CD4-positive, alpha-beta T cell (primary cell): Measurements from ENCODE around the gene DCHS1. TPM values are rescaled to one million over a fixed set of nuclear protein-coding genes. Genes with fewer than 3 reads are reported as not detected.
A peak's percentile ranks its signal among the peaks of the same experiment; 100 is the strongest.

Experiments used
- ATAC-seq: fragments of 200-7000 bp; cut with Tn5 transposase; one replicate; pipeline ENCODE4 v1.10.0; 2022; ENCODE audit warnings: mild to moderate bottlenecking; ENCODE audit not compliant: poor library complexity
- CTCF ChIA-PET: fragments of 350-600 bp; sonication (Branson Sonifier 250); formaldehyde crosslinking; loops from one replicate; lab custom pipeline; 2021; ENCODE audit warnings: antibody characterized with exemption, inconsistent platforms; lab: Charles Lee
- POLR2A ChIA-PET: fragments of 350-600 bp; sonication (Branson Sonifier 250); formaldehyde crosslinking; loops from one replicate; lab custom pipeline; 2021; ENCODE audit warnings: antibody characterized with exemption, inconsistent platforms; lab: Charles Lee
- DNase-seq, 14 experiments: peaks; one replicate each; pipeline ENCODE4 v3.0.0-alpha.2; 2013 to 2020; ENCODE audit warnings: mixed read lengths in 2 of 14
- H3K27ac ChIP-seq, 2 donors: one replicate each; pipeline versions ENCODE4 v1.5.1 to v1.7.0; 2013; ENCODE audit warnings: low read length in 2 of 2, low read depth in 1 of 2, mild to moderate bottlenecking in 1 of 2
- H3K27me3 ChIP-seq, 2 experiments: 1 replicate in 1 of 2; 2 replicates in 1 of 2; pipeline versions ENCODE4 v1.6.1 to v1.7.0; 2013; ENCODE audit warnings: low read length in 2 of 2, control low read depth in 1 of 2, mild to moderate bottlenecking in 1 of 2, moderate library complexity in 1 of 2; ENCODE audit not compliant: insufficient read depth in 2 of 2, control insufficient read depth in 1 of 2
- H3K36me3 ChIP-seq: one replicate; pipeline ENCODE4 v1.6.1; 2013; ENCODE audit warnings: low read length, control low read depth; ENCODE audit not compliant: insufficient read depth
- H3K4me1 ChIP-seq: one replicate; pipeline ENCODE4 v1.6.1; 2013; ENCODE audit warnings: low read length, control low read depth; ENCODE audit not compliant: insufficient read depth
- H3K4me3 ChIP-seq: one replicate; pipeline ENCODE4 v1.5.1; 2013; ENCODE audit warnings: mild to moderate bottlenecking, low read length, moderate library complexity
- H3K9me3 ChIP-seq, 2 experiments: 1 replicate in 1 of 2; 2 replicates in 1 of 2; pipeline versions ENCODE4 v1.6.1 to v1.7.0; 2013; ENCODE audit warnings: low read length in 2 of 2, mild to moderate bottlenecking in 2 of 2, control low read depth in 1 of 2, moderate library complexity in 1 of 2; ENCODE audit not compliant: control insufficient read depth in 1 of 2, insufficient read depth in 1 of 2
- H3K27ac Mint-ChIP-seq: one replicate; pipeline ENCODE4 v1.8.0; 2020; ENCODE audit warnings: mixed read lengths
- H3K27me3 Mint-ChIP-seq: one replicate; pipeline ENCODE4 v1.8.0; 2021; ENCODE audit warnings: mixed read lengths
- H3K36me3 Mint-ChIP-seq: one replicate; pipeline ENCODE4 v1.8.0; 2021; ENCODE audit warnings: low read depth, mixed read lengths
- H3K4me1 Mint-ChIP-seq: one replicate; pipeline ENCODE4 v1.8.0; 2021; ENCODE audit warnings: low read depth, mixed read lengths
- H3K4me3 Mint-ChIP-seq: one replicate; pipeline ENCODE4 v1.8.0; 2020; ENCODE audit warnings: mild to moderate bottlenecking, mixed read lengths
- H3K9me3 Mint-ChIP-seq: one replicate; pipeline ENCODE4 v1.8.0; 2020; ENCODE audit warnings: mixed read lengths
- intact Hi-C, 2 experiments: fragments of 100-400 bp; cut with DNase I in 1 of 2; cut with micrococcal nuclease in 1 of 2; formaldehyde crosslinking; loops; one replicate each; pipeline versions ENCODE4 v1.15.1 to v1.9.0; 2023 to 2025; cut with DNase I, micrococcal nuclease
- total RNA-seq, 174 experiments: library from RNA in 2 of 174; stranded (reverse) in 2 of 174; gene quantifications; one replicate each; pipeline ENCODE4 v1.2.3 and lab custom pipeline; 2021 to 2026
- TF ChIP-seq, protein P1 (sequence below): fragments of 200-600 bp; IDR thresholded peaks from one replicate; pipeline ENCODE4 v1.8.0; 2022; ENCODE audit warnings: antibody characterized with exemption, mild to moderate bottlenecking

The DCHS1 gene
- total RNA-seq, 2 experiments from 2014 or later = 9.7 TPM

- peak; percentile 70 for ATAC-seq
- Histone ChIP-seq H3K4me1 (peaks cover 52% of the 10 kb centered on the region), H3K36me3 (no peaks in the 10 kb centered on the region), H3K27me3 (no peaks in the 10 kb centered on the region), H3K9me3 (no peaks in the 10 kb centered on the region), H3K27ac (peak overlapping the region; percentile 72 to 76), H3K4me3 (peak overlapping the region; percentile 22)
- intact Hi-C loops = no loop called here
- POLR2A ChIA-PET = interaction anchor here (0.8 to 5.1 kb wide), 10 partner anchors 9 to 166 kb away, joined by 3 to 41 read pairs (median 6); partner anchors contain the start of genes ARFIP2, DCHS1, MRPL17 and TAF10
- peak in 9 of 14 experiments; percentile 18 to 64 (median 42) for DNase-seq
- Mint-ChIP-seq H3K4me1 (no peaks in the 10 kb centered on the region), H3K4me3 (no peak overlapping the region), H3K36me3 (no peaks in the 10 kb centered on the region), H3K9me3 (no peaks in the 10 kb centered on the region), H3K27me3 (no peaks in the 10 kb centered on the region), H3K27ac (no peak overlapping the region)
- CTCF ChIA-PET = interaction anchor here (0.7 to 1.7 kb wide), 3 partner anchors 21 to 204 kb away, joined by 3 to 5 read pairs (median 3); partner anchors contain the start of gene TAF10
- TF ChIP-seq, protein P1, sequence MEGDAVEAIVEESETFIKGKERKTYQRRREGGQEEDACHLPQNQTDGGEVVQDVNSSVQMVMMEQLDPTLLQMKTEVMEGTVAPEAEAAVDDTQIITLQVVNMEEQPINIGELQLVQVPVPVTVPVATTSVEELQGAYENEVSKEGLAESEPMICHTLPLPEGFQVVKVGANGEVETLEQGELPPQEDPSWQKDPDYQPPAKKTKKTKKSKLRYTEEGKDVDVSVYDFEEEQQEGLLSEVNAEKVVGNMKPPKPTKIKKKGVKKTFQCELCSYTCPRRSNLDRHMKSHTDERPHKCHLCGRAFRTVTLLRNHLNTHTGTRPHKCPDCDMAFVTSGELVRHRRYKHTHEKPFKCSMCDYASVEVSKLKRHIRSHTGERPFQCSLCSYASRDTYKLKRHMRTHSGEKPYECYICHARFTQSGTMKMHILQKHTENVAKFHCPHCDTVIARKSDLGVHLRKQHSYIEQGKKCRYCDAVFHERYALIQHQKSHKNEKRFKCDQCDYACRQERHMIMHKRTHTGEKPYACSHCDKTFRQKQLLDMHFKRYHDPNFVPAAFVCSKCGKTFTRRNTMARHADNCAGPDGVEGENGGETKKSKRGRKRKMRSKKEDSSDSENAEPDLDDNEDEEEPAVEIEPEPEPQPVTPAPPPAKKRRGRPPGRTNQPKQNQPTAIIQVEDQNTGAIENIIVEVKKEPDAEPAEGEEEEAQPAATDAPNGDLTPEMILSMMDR = no peak
Observed at GRCh38 chr11:6646918-6647679, 8.5 kb downstream of the DCHS1 start.

DNA sequence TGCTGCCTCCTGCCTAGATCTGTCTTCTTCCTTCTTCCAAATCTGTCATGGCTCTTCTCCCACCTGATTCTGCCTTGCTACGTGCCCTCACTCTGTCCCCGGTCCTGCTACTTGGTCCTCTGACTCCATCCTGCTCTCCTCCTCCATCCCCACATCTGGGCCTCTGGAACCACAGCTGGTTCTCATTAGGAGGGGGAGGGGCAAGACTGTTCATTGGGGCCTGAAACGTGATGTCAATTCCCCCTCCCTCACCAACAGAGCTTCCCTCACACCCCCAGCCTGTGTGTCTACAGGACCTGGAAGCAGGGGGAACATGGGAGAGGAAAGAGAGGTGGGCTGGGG lies 9.1 kb downstream of the DCHS1 start:
- no peaks in the 10 kb centered on the region for H3K9me3 ChIP-seq
- H3K27ac ChIP-seq = peak overlapping the region; percentile 72 to 76
- H3K4me3 Mint-ChIP-seq = no peak overlapping the region
- peak overlapping the region; percentile 22 for H3K4me3 ChIP-seq
- ChIA-PET CTCF (interaction anchor here (1.1 to 1.7 kb wide), 2 partner anchors 21 to 34 kb away, joined by 3 to 5 read pairs; partner anchors contain the start of gene TAF10), POLR2A (interaction anchor here (0.8 to 5.1 kb wide), 9 partner anchors 8 to 165 kb away, joined by 3 to 41 read pairs (median 8); partner anchors contain the start of genes ARFIP2, DCHS1, MRPL17 and TAF10)
- H3K36me3 ChIP-seq = no peaks in the 10 kb centered on the region
- H3K4me1 ChIP-seq = peaks cover 52% of the 10 kb centered on the region
- H3K4me1 Mint-ChIP-seq = no peaks in the 10 kb centered on the region
- TF ChIP-seq, protein P1 = no peak
- H3K9me3 Mint-ChIP-seq = no peaks in the 10 kb centered on the region
- DNase-seq (no peak), ATAC-seq (peak; percentile 33)
- H3K27ac Mint-ChIP-seq = no peak overlapping the region
- H3K36me3 Mint-ChIP-seq = no peaks in the 10 kb centered on the region
- H3K27me3 Mint-ChIP-seq = no peaks in the 10 kb centered on the region
- H3K27me3 ChIP-seq = no peaks in the 10 kb centered on the region
- intact Hi-C loops = no loop called here

- Mint-ChIP-seq H3K4me3 (no peak overlapping the region), H3K27ac (no peak overlapping the region), H3K4me1 (no peaks in the 10 kb centered on the region), H3K36me3 (no peaks in the 10 kb centered on the region), H3K27me3 (no peaks in the 10 kb centered on the region), H3K9me3 (no peaks in the 10 kb centered on the region)
- peaks cover 52% of the 10 kb centered on the region for H3K4me1 ChIP-seq
- H3K27ac ChIP-seq = peak overlapping the region in 1 of 2 donors; percentile 76
- H3K4me3 ChIP-seq = peak overlapping the region; percentile 22
- no peaks in the 10 kb centered on the region for H3K27me3 ChIP-seq
- ATAC-seq (no peak), DNase-seq (no peak)
- POLR2A ChIA-PET = interaction anchor here (1.1 to 5.1 kb wide), 6 partner anchors 8 to 37 kb away, joined by 3 to 41 read pairs (median 22); partner anchors contain the start of genes MRPL17, TAF10 and TPP1
- CTCF ChIA-PET = no interaction called here
- H3K36me3 ChIP-seq = no peaks in the 10 kb centered on the region
- H3K9me3 ChIP-seq = no peaks in the 10 kb centered on the region
- intact Hi-C loops = no loop called here
- TF ChIP-seq, protein P1 = no peak
Observed at GRCh38 chr11:6646071-6646470, 9.5 kb downstream of the DCHS1 start.
